HepG2 (cell line): ENCODE data around the gene INAFM1. TPM values are rescaled to one million over a fixed set of nuclear protein-coding genes. Genes with fewer than 3 reads are reported as not detected.

Source experiments
- ATAC-seq: fragments of 200-7000 bp; cut with Tn5 transposase; 3 replicates; pipeline ENCODE4 v1.9.1; 2020; ENCODE audit warnings: mild to moderate bottlenecking, moderate library complexity
- BruUV-seq: library from RNA; stranded (reverse); fragments of 400-500 nt; replicated peaks from 2 replicates; lab custom pipeline; 2021; lab: Mats Ljungman, UMichigan
- CTCF ChIA-PET: fragments of 300-600 bp; formaldehyde crosslinking; extraction: SDS; loops from one replicate; lab custom pipeline; 2021; ENCODE audit warnings: low total read pairs, inconsistent platforms, low intra/inter-chr PET ratio; lab: Yijun Ruan, JAX
- POLR2A ChIA-PET: fragments of 350-600 bp; sonication (Branson Sonifier 250); formaldehyde crosslinking; loops from one replicate; lab custom pipeline; 2020; ENCODE audit warnings: antibody characterized with exemption, inconsistent platforms; lab: Yijun Ruan, JAX
- DNase-seq: peaks from one replicate; pipeline ENCODE4 v3.0.0-alpha.2; 2015; ENCODE audit warnings: low spot score
- FAIRE-seq: peaks from 3 replicates; lab custom pipeline; 2011; peaks lifted over from hg19 to GRCh38; lab: Jason Lieb, UNC
- H2AFZ ChIP-seq: one replicate; pipeline ENCODE4 v1.6.1; 2011; ENCODE audit warnings: low read length, inconsistent platforms
- H3K27ac ChIP-seq: fragments of 300-600 bp; 3 replicates; pipeline ENCODE4 v1.8.0; 2011; ENCODE audit warnings: mixed run types, mild to moderate bottlenecking, mixed read lengths, low read length, inconsistent platforms; ENCODE audit not compliant: insufficient read depth; ENCODE audit errors: extremely low read length
- H3K27me3 ChIP-seq, 2 experiments: fragments of 200-600 bp in 1 of 2; 2 replicates in 1 of 2; 3 replicates in 1 of 2; pipeline versions ENCODE4 v1.6.0 to v1.8.0; 2011; ENCODE audit warnings: low read length in 2 of 2, mild to moderate bottlenecking in 2 of 2, moderate library complexity in 2 of 2, inconsistent platforms in 1 of 2; ENCODE audit not compliant: insufficient read depth in 2 of 2, control insufficient read depth in 1 of 2
- H3K36me3 ChIP-seq, 2 experiments: fragments of 200-600 bp in 1 of 2; replicated peaks in 1 of 2; 2 replicates in 1 of 2; 3 replicates in 1 of 2; pipeline versions ENCODE4 v1.5.1 to v1.8.0; 2011; ENCODE audit warnings: low read length in 2 of 2, inconsistent platforms in 1 of 2; ENCODE audit not compliant: insufficient read depth in 2 of 2, control insufficient read depth in 1 of 2
- H3K4me1 ChIP-seq: 2 replicates; pipeline ENCODE4 v1.5.1; 2012; ENCODE audit warnings: low read length, inconsistent platforms; ENCODE audit not compliant: insufficient read depth
- H3K4me2 ChIP-seq: 2 replicates; pipeline ENCODE4 v1.6.0; 2011; ENCODE audit warnings: low read depth, low read length, inconsistent platforms
- H3K4me3 ChIP-seq, 3 experiments: fragments of 200-600 bp in 1 of 3; sonication (generic), shearing (Covaris generic) in 1 of 3; replicated peaks in 1 of 3; 2 replicates each; pipeline ENCODE4 v1.5.1; 2011 to 2016; ENCODE audit warnings: low read length in 3 of 3, inconsistent platforms in 2 of 3, low read depth in 2 of 3, mild to moderate bottlenecking in 2 of 3, control low read depth in 1 of 3, mixed read lengths in 1 of 3; ENCODE audit not compliant: insufficient read depth in 1 of 3
- H3K79me2 ChIP-seq: one replicate; pipeline ENCODE4 v1.6.1; 2011; ENCODE audit warnings: low read length, inconsistent platforms; ENCODE audit not compliant: insufficient read depth
- H3K9ac ChIP-seq: 2 replicates; pipeline ENCODE4 v1.6.0; 2011; ENCODE audit warnings: mild to moderate bottlenecking, low read depth, low read length, inconsistent platforms; ENCODE audit not compliant: insufficient read depth
- H3K9me3 ChIP-seq: 2 replicates; pipeline ENCODE4 v1.5.1; 2012; ENCODE audit warnings: mild to moderate bottlenecking, low read length
- H4K20me1 ChIP-seq: 2 replicates; pipeline ENCODE4 v1.6.0; 2011; ENCODE audit warnings: inconsistent platforms, mild to moderate bottlenecking, low read length, moderate library complexity; ENCODE audit not compliant: insufficient read depth
- ISX ChIP-seq: sonication (generic); formaldehyde crosslinking; conservative IDR thresholded peaks from 2 replicates; pipeline ENCODE4 v1.5.0; 2020; ENCODE audit warnings: missing genetic modification reagents
- KAT7 ChIP-seq: IDR thresholded peaks from 2 replicates; pipeline ENCODE4 v1.6.1; 2018; ENCODE audit warnings: borderline replicate concordance, missing compliant biosample characterization
- NR1H2 ChIP-seq: sonication (generic); formaldehyde crosslinking; IDR thresholded peaks from 2 replicates; pipeline ENCODE4 v1.8.1; 2022; ENCODE audit warnings: low read depth, missing genetic modification reagents, borderline replicate concordance
- RORA ChIP-seq: sonication (generic); formaldehyde crosslinking; IDR thresholded peaks from 2 replicates; pipeline ENCODE4 v1.5.0; 2020; ENCODE audit warnings: mild to moderate bottlenecking, missing genetic modification reagents, moderate library complexity
- SNRNP70 ChIP-seq: fragments of 200-400 bp; formaldehyde crosslinking; IDR thresholded peaks from 2 replicates; pipeline ENCODE4 v1.6.1; 2017; ENCODE audit warnings: mild to moderate bottlenecking, low read depth, low read length, moderate library complexity
- THYN1 ChIP-seq: sonication (generic); formaldehyde crosslinking; IDR thresholded peaks from 2 replicates; pipeline ENCODE4 v1.8.1; 2023; ENCODE audit warnings: low read depth, mild to moderate bottlenecking, moderate library complexity, missing genetic modification reagents, borderline replicate concordance
- ZSCAN20 ChIP-seq: sonication (generic); formaldehyde crosslinking; IDR thresholded peaks from 2 replicates; pipeline ENCODE4 v1.4.0; 2020; ENCODE audit warnings: missing genetic modification reagents, mild to moderate bottlenecking, borderline replicate concordance
- WGBS: methylation state at CpG from one replicate; pipeline ENCODE4 v1.1.6; 2017; ENCODE audit warnings: low lambda C conversion rate; 5-methylcytosine and 5-hydroxymethylcytosine counted together
- in situ Hi-C: cut with HindIII; loops from 2 replicates; pipeline ENCODE4 v1.10.0; 2017; ENCODE audit warnings: low pct_unique_long_range_greater_than_20kb; ENCODE audit not compliant: extremely low pct_ligation_motif_present
- intact Hi-C: fragments of 100-400 bp; cut with micrococcal nuclease; formaldehyde crosslinking; loops from one replicate; pipeline ENCODE4 v1.10.0; 2022; ENCODE audit not compliant: unreplicated experiment
- polyA plus RNA-seq, 8 experiments: library from polyadenylated mRNA; depleted of rRNA in 3 of 8; stranded (reverse) in 7 of 8; unstranded in 1 of 8; fragments of >200 nt; fragmentation: Illumina TruSeq in 4 of 8; extraction: Trizol in 4 of 8; gene quantifications; 2 replicates each; pipeline versions ENCODE4 v1.2.1 to v1.2.3, GENCODE V29; 2011 to 2016; ENCODE audit warnings: low read depth in 4 of 8, missing spikeins in 1 of 8, mixed read lengths in 1 of 8; ENCODE audit not compliant: insufficient read depth in 1 of 8
- total RNA-seq, 5 experiments: library from RNA; depleted of rRNA; stranded (reverse); fragments of >200 nt; fragmentation: Illumina TruSeq; extraction: Trizol; gene quantifications; 2 replicates each; pipeline ENCODE4 v1.2.3, GENCODE V29; 2016; ENCODE audit warnings: low read depth in 1 of 5
- TF ChIP-seq, protein P1 (sequence below), 2 experiments: fragments of 450-650 bp in 1 of 2; sonication (generic) in 1 of 2; formaldehyde crosslinking in 1 of 2; IDR thresholded peaks; 2 replicates each; pipeline versions ENCODE4 v1.6.1 to v1.8.0; 2016 to 2022; ENCODE audit warnings: antibody characterized with exemption in 1 of 2, mild to moderate bottlenecking in 1 of 2, missing genetic modification reagents in 1 of 2

INAFM1 gene
- total and polyA plus RNA-seq, 2 of the 13 experiments (the other 11 are each of a cell fraction or from before 2014, with no cell fraction given) = 0.88 to 1.9 TPM

DNA sequence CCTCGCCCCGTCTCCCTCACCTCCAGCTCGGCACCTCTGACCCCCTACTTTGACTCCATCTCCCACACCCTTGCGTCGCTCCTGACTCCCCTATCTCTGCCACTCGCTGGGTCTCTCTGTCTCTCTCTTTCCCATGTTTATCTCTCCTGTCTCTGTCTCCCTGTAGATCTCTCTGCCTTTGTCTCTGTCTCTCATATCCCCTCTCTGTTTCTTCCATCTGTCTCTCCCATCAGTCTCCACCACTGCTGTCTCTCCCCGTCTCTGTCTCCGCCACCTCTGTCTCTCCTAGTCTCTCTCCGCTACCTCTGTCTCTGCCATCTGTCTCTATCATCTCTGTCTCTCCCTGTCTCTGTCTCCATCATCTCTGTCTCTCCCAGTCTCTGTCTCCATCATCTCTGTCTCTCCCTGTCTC, 31.3 kb upstream of the INAFM1 start:
- POLR2A ChIA-PET = interaction anchor here (0.9 to 3.5 kb wide), 10 partner anchors 13 to 196 kb away, joined by 3 to 93 read pairs (median 14); partner anchors contain the start of genes CCDC9 and ZC3H4
- Histone ChIP-seq H3K27ac (no peak overlapping the region), H3K9me3 (no peaks in the 10 kb centered on the region), H3K4me2 (peak overlapping the region; percentile 67), H4K20me1 (no peaks in the 10 kb centered on the region), H3K9ac (peak overlapping the region; percentile 67), H3K4me3 (peak overlapping the region in 1 of 3 experiments; percentile 45; a peak in 2 of 6 replicates), H3K36me3 (no peaks in the 10 kb centered on the region), H2AFZ (no peak overlapping the region), H3K4me1 (peaks cover 54% of the 10 kb centered on the region), H3K79me2 (no peaks in the 10 kb centered on the region), H3K27me3 (no peaks in the 10 kb centered on the region)
- 90% methylated on average over 9 of the region's 9 CpGs for WGBS
- CTCF ChIA-PET = interaction anchor here (0.8 to 2.7 kb wide), 4 partner anchors 13 to 94 kb away, joined by 3 to 33 read pairs (median 9); partner anchors contain the start of gene BBC3
- BruUV-seq = no TSS peak
- DNase-seq = no peak
- FAIRE-seq = no peak
- intact Hi-C loops (loop anchor here (5.0 kb wide), 1 partner anchor 96 kb away; no protein-coding TSS in a partner anchor), in situ Hi-C loops (no loop called here)
- no peak for ATAC-seq
- TF ChIP-seq, protein P1, sequence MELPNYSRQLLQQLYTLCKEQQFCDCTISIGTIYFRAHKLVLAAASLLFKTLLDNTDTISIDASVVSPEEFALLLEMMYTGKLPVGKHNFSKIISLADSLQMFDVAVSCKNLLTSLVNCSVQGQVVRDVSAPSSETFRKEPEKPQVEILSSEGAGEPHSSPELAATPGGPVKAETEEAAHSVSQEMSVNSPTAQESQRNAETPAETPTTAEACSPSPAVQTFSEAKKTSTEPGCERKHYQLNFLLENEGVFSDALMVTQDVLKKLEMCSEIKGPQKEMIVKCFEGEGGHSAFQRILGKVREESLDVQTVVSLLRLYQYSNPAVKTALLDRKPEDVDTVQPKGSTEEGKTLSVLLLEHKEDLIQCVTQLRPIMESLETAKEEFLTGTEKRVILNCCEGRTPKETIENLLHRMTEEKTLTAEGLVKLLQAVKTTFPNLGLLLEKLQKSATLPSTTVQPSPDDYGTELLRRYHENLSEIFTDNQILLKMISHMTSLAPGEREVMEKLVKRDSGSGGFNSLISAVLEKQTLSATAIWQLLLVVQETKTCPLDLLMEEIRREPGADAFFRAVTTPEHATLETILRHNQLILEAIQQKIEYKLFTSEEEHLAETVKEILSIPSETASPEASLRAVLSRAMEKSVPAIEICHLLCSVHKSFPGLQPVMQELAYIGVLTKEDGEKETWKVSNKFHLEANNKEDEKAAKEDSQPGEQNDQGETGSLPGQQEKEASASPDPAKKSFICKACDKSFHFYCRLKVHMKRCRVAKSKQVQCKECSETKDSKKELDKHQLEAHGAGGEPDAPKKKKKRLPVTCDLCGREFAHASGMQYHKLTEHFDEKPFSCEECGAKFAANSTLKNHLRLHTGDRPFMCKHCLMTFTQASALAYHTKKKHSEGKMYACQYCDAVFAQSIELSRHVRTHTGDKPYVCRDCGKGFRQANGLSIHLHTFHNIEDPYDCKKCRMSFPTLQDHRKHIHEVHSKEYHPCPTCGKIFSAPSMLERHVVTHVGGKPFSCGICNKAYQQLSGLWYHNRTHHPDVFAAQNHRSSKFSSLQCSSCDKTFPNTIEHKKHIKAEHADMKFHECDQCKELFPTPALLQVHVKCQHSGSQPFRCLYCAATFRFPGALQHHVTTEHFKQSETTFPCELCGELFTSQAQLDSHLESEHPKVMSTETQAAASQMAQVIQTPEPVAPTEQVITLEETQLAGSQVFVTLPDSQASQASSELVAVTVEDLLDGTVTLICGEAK (IDR thresholded peaks at IDR 0.05) = 0 out of 2 replicates have a peak, but pooled peaks have one; percentile 1
- TF ChIP-seq, protein P1 (CRISPR knock-in tag; IDR thresholded peaks at IDR 0.05) = no peak
- TF ChIP-seq NR1H2 (CRISPR knock-in tag) = no peak
- no peak for TF ChIP-seq THYN1 (CRISPR knock-in tag)
- no peak for TF ChIP-seq SNRNP70
- TF ChIP-seq ZSCAN20 (CRISPR knock-in tag) = no peak
- TF ChIP-seq KAT7 (CRISPR knock-in tag) = no peak
- no peak for TF ChIP-seq ISX
- TF ChIP-seq RORA (CRISPR knock-in tag) = no peak
